ENCODE measurements around the gene ARL3. TPM values are rescaled to one million over a fixed set of nuclear protein-coding genes. Genes with fewer than 3 reads are reported as not detected.
A peak's percentile ranks its signal among the peaks of the same experiment; 100 is the strongest.

The ARL3 gene
- total RNA-seq, 1 donor = 5.8 TPM

GRCh38 chr10:102757323-102757722 lies 43.1 kb upstream of the ARL3 start:
- no peak for DNase-seq (ENCODE audit: insufficient read length, low spot score, missing footprints)
- Histone ChIP-seq H3K4me1 (ENCODE audit: insufficient read depth, low read length) (peaks cover 40% of the 10 kb centered on the region), H3K36me3 (ENCODE audit: insufficient read depth, low read length) (no peaks in the 10 kb centered on the region), H3K4me3 (ENCODE audit: insufficient read depth, low read length) (no peak overlapping the region), H3K79me2 (ENCODE audit: insufficient read depth, low read length) (peaks cover 76% of the 10 kb centered on the region), H3K27me3 (ENCODE audit: insufficient read depth, low read length) (no peaks in the 10 kb centered on the region), H3K27ac (ENCODE audit: low read depth, low read length) (no peak overlapping the region), H2AFZ (ENCODE audit: low read length) (no peak overlapping the region), H3K9me3 (ENCODE audit: low read depth, low read length) (no peaks in the 10 kb centered on the region), H3K4me2 (ENCODE audit: insufficient read depth, low read length) (no peak overlapping the region), H4K20me1 (ENCODE audit: insufficient read depth, low read length) (peaks cover 13% of the 10 kb centered on the region)
- no peak for TF ChIP-seq CTCF (IDR thresholded peaks at IDR 0.05; ENCODE audit: extremely low read depth, low read depth, low read length)

GRCh38 chr10:102753718-102754117 lies 39.5 kb upstream of the ARL3 start:
- Histone ChIP-seq H3K36me3 (ENCODE audit: insufficient read depth, low read length) (no peaks in the 10 kb centered on the region), H3K27me3 (ENCODE audit: insufficient read depth, low read length) (no peaks in the 10 kb centered on the region), H3K4me2 (ENCODE audit: insufficient read depth, low read length) (peak overlapping the region; percentile 74), H3K79me2 (ENCODE audit: insufficient read depth, low read length) (peaks cover 82% of the 10 kb centered on the region), H3K27ac (ENCODE audit: low read depth, low read length) (peak overlapping the region; percentile 99), H3K9me3 (ENCODE audit: low read depth, low read length) (no peaks in the 10 kb centered on the region), H3K4me3 (ENCODE audit: insufficient read depth, low read length) (no peak overlapping the region), H4K20me1 (ENCODE audit: insufficient read depth, low read length) (peaks cover 6% of the 10 kb centered on the region), H2AFZ (ENCODE audit: low read length) (no peak overlapping the region), H3K4me1 (ENCODE audit: insufficient read depth, low read length) (peaks cover 41% of the 10 kb centered on the region)
- peak; percentile 78 for DNase-seq (ENCODE audit: insufficient read length, low spot score, missing footprints)
- TF ChIP-seq CTCF (IDR thresholded peaks at IDR 0.05; ENCODE audit: extremely low read depth, low read depth, low read length) = no peak

GRCh38 chr10:102752934-102753664 lies 38.9 kb upstream of the ARL3 start:
- H3K4me3 ChIP-seq (ENCODE audit: insufficient read depth, low read length) = peak overlapping the region; percentile 41
- TF ChIP-seq CTCF (IDR thresholded peaks at IDR 0.05; ENCODE audit: extremely low read depth, low read depth, low read length) = peak; percentile 73
- peaks cover 82% of the 10 kb centered on the region for H3K79me2 ChIP-seq (ENCODE audit: insufficient read depth, low read length)
- H2AFZ ChIP-seq (ENCODE audit: low read length) = no peak overlapping the region
- H3K36me3 ChIP-seq (ENCODE audit: insufficient read depth, low read length) = no peaks in the 10 kb centered on the region
- peaks cover 37% of the 10 kb centered on the region for H3K4me1 ChIP-seq (ENCODE audit: insufficient read depth, low read length)
- no peaks in the 10 kb centered on the region for H3K9me3 ChIP-seq (ENCODE audit: low read depth, low read length)
- no peaks in the 10 kb centered on the region for H3K27me3 ChIP-seq (ENCODE audit: insufficient read depth, low read length)
- peak overlapping the region; percentile 99 for H3K27ac ChIP-seq (ENCODE audit: low read depth, low read length)
- peak overlapping the region; percentile 74 for H3K4me2 ChIP-seq (ENCODE audit: insufficient read depth, low read length)
- DNase-seq (ENCODE audit: insufficient read length, low spot score, missing footprints) = peak; percentile 59
- H4K20me1 ChIP-seq (ENCODE audit: insufficient read depth, low read length) = peaks cover 10% of the 10 kb centered on the region

GRCh38 chr10:102752266-102752930 lies 38.2 kb upstream of the ARL3 start:
- Histone ChIP-seq H4K20me1 (ENCODE audit: insufficient read depth, low read length) (peaks cover 10% of the 10 kb centered on the region), H3K4me3 (ENCODE audit: insufficient read depth, low read length) (peak overlapping the region; percentile 41)

More at GRCh38 chr10:102752266-102752930, 38.2 kb upstream of the ARL3 start:
- peak; percentile 93 for DNase-seq (ENCODE audit: insufficient read length, low spot score, missing footprints)
- Histone ChIP-seq H3K36me3 (ENCODE audit: insufficient read depth, low read length) (no peaks in the 10 kb centered on the region), H3K9me3 (ENCODE audit: low read depth, low read length) (no peaks in the 10 kb centered on the region), H3K27me3 (ENCODE audit: insufficient read depth, low read length) (no peaks in the 10 kb centered on the region), H3K4me2 (ENCODE audit: insufficient read depth, low read length) (peak overlapping the region; percentile 74), H3K4me1 (ENCODE audit: insufficient read depth, low read length) (peaks cover 37% of the 10 kb centered on the region), H3K27ac (ENCODE audit: low read depth, low read length) (peak overlapping the region; percentile 99), H3K79me2 (ENCODE audit: insufficient read depth, low read length) (peaks cover 83% of the 10 kb centered on the region), H2AFZ (ENCODE audit: low read length) (no peak overlapping the region)
- TF ChIP-seq CTCF (IDR thresholded peaks at IDR 0.05; ENCODE audit: extremely low read depth, low read depth, low read length) = no peak

Data from osteoblast (primary cell).